SK-N-MC (cell line): Measurements from ENCODE around the gene PTGIS.

Source experiments
- DNase-seq: peaks from one replicate; pipeline ENCODE4 v3.0.0-alpha.2; 2011; ENCODE audit warnings: low read depth, low spot score
- H3K27ac ChIP-seq: fragments of 200-600 bp; sonication (generic); 2 replicates; pipeline ENCODE4 v1.5.1; 2016; ENCODE audit warnings: mixed run types
- H3K36me3 ChIP-seq: fragments of 200-600 bp; sonication (generic); 2 replicates; pipeline ENCODE4 v1.6.1; 2017; ENCODE audit warnings: antibody characterized with exemption, low read length, mixed read lengths; ENCODE audit not compliant: insufficient read depth
- H3K4me3 ChIP-seq: fragments of 200-600 bp; sonication (generic); 2 replicates; pipeline ENCODE4 v1.5.1; 2016
- H3K9ac ChIP-seq: fragments of 200-600 bp; sonication (generic); 2 replicates; pipeline ENCODE4 v1.8.0; 2017; ENCODE audit warnings: mixed run types, mixed read lengths; ENCODE audit not compliant: insufficient read length
- H3K9me3 ChIP-seq: fragments of 200-600 bp; sonication (generic); 2 replicates; pipeline ENCODE4 v1.6.1; 2017; ENCODE audit warnings: low read depth, mild to moderate bottlenecking, antibody characterized with exemption, low read length, moderate library complexity, mixed read lengths
- EZH2 ChIP-seq: fragments of 200-600 bp; sonication (generic); IDR thresholded peaks from one replicate; pipeline ENCODE4 v1.6.1; 2017; ENCODE audit warnings: antibody characterized with exemption
- FOXP2 ChIP-seq: optimal IDR thresholded peaks from 2 replicates; pipeline ENCODE3; 2011; ENCODE audit warnings: mild to moderate bottlenecking, moderate library complexity; ENCODE audit not compliant: insufficient read depth; ENCODE audit errors: extremely low read length, control extremely low read depth
- POLR2AphosphoS5 ChIP-seq: IDR thresholded peaks from 2 replicates; pipeline ENCODE4 v1.6.1; 2012; ENCODE audit warnings: mild to moderate bottlenecking, low read depth, low read length, borderline replicate concordance

The PTGIS gene

DNA sequence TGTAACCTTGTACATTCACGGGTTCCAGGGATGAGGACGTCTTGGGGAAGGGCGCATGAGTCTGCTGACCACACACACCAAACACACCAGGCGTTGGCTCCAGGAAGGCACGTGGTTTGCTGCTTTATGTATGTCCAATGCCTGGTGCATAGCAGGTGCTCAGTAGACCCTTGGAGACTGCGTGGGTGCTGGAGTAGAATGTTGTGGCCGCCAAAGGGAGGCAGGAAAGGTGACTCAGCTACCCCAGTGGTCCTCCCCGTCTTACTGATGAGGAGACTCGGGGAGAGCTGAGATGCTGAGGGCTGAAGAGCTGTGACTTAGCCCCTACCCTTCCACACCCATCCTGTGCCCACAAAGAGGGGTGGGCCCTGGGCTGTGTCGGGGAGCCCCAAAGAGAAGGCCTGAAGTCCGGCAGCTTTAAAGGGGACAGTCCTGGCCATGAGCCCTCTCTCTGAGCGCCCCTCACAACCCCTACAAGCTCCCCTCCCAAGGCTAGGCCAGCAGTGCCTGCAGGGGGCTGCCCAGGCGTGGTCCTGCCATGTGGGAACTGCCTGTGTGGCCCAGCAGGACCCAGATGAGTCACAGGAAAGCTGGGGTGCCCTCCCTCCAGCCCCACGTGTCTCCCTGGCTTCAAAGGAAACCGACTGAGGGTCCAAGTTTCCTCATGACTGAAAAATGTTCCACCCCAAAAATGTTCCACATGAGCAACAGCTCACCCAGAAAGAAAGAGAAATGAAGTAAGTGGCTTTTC, 28.0 kb upstream of the PTGIS start:
- no peak overlapping the region for H3K27ac ChIP-seq
- no peak overlapping the region for H3K9ac ChIP-seq
- no peak for TF ChIP-seq EZH2
- TF ChIP-seq POLR2AphosphoS5, result no peak
- TF ChIP-seq FOXP2, result no peak
- DNase-seq, result no peak
- H3K4me3 ChIP-seq, result no peak overlapping the region
- H3K9me3 ChIP-seq, result no peaks in the 10 kb centered on the region
- no peaks in the 10 kb centered on the region for H3K36me3 ChIP-seq

DNA sequence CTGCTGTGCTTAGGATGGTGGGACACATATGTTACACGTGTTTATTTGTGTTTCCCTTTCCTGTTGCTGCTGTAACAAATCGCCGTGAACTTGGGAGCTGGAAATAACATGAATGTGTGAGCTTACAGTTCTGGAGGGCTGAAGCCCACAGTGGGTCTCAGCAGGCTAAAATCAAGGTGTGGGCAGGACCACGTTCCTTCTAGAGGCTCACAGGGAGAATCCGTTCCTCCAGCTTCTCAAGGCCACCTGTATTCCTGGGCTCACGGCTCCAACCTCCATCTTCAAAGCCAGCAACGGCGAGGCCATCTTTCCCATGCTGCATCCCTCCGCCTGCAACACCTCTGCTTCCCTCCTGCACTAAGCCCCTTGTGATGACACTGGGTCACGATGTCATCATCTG, 27.4 kb upstream of the PTGIS start:
- no peak overlapping the region for H3K27ac ChIP-seq
- TF ChIP-seq EZH2, result no peak
- no peak for TF ChIP-seq FOXP2
- no peak overlapping the region for H3K9ac ChIP-seq
- DNase-seq, result no peak
- no peak overlapping the region for H3K4me3 ChIP-seq
- H3K36me3 ChIP-seq, result no peaks in the 10 kb centered on the region
- no peaks in the 10 kb centered on the region for H3K9me3 ChIP-seq

DNA sequence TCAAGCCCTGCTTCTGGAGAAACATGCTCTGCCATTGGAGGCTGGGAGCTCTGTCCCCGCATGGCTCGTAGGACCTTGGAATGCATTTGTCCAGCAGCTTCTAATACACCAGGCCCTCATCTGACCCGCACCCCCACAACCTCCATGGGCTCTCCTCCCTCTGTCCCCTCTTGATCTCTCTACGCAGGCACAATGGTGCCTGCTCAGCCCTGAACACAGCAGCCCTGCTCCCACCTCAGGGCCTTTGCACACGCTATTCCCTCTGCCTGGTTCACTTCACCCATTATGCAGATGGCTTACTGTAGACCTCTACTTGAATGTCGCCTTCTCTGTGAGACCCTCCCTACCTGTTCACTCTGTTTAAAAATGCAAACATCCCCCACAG, 27.0 kb upstream of the PTGIS start:
- H3K27ac ChIP-seq, result no peak overlapping the region
- no peaks in the 10 kb centered on the region for H3K9me3 ChIP-seq
- H3K4me3 ChIP-seq, result no peak overlapping the region
- TF ChIP-seq POLR2AphosphoS5 (no peak), EZH2 (no peak), FOXP2 (no peak)
- no peak for DNase-seq
- no peaks in the 10 kb centered on the region for H3K36me3 ChIP-seq
- H3K9ac ChIP-seq, result no peak overlapping the region

DNA sequence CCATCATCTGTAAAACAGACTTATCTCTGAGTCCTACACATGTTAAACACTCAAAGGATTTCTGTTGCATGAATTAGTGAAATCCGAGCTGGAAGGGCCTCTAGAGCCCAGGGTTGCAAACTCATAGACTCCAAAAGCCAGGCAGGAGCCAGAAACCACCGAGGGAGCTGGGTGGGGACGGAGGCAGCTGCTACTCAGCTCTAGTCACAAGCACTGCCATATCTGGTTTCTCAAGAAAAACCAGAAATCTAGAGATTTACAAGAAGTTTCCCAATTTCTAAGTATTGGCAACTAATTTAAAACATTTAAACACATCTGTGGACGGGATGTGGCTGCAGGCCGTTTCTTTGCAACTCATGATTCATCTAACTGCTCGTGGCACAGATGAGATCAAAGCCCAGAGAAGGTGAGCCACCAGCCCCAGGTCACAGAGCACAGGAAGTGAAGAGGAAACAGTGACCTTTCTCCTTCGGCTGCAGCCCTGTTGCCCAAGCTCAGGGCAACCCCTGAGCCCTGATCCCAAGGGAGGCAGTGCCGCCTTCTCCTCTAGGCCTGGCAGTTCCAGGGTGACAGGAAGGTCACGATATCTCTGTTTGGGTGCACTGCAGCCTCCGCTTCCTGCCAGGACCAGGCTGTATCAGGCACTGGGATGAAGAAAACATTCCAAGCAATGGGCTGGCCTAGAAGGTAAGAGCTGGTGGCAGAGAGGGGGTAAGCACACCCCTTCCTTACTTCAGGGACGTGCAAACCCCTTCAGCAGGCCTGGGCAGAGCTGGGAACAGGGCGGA, 26.4 kb upstream of the PTGIS start:
- Histone ChIP-seq H3K4me3 (no peak overlapping the region), H3K9ac (no peak overlapping the region), H3K9me3 (no peaks in the 10 kb centered on the region), H3K27ac (no peak overlapping the region), H3K36me3 (no peaks in the 10 kb centered on the region)
- no peak for TF ChIP-seq POLR2AphosphoS5
- TF ChIP-seq FOXP2, result no peak
- no peak for TF ChIP-seq EZH2
- no peak for DNase-seq

DNA sequence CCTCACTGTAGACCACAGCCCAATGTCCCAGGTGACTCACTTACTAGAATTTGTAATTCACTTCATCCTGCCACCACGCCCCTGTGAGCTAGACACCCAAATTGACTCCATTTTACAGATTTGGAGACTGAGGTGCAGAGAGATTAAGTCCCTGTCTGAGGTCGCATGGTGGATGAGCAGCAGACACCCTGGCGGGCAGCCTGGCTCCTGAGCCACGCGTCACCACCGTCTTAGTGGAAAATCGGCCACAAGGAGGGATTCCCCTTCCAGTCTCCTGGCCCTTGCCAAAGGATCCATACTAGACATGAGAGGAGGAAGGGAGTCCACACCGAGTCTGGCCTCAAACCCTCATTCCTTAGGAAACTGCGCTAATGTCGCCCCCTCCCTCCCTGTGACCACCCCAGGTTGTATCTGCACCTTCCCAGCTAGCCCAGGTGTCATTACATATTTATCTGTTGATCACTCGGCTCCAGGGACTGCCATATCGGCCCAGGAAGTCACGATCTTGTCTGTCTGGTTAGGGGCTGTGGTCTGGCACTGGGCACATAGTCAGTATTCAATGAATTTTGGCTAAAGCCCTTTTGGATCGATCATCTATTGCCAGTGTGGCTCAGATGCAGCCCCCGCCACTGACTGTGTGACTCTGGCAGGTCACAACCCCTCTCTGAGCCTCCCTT, 25.7 kb upstream of the PTGIS start:
- no peak for DNase-seq
- Histone ChIP-seq H3K9ac (no peak overlapping the region), H3K4me3 (no peak overlapping the region), H3K36me3 (no peaks in the 10 kb centered on the region), H3K9me3 (no peaks in the 10 kb centered on the region), H3K27ac (no peak overlapping the region)
- TF ChIP-seq FOXP2 (no peak), EZH2 (no peak), POLR2AphosphoS5 (no peak)

DNA sequence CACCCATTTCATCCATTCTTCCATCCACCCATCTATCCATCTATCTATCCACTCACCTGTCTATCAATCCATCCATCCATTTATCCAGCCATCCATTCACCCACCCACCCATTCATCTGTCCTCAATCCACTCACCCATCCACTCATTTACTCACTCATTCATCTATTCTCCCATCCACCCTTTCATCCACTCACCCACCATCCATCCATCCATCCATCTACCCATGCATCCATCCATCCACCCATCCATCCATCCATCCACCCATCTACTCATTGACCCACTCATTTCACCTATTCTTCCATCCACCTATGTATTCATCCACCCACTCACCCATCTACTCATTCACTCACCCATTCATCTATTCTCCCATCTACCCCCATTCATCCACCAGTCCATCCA, 24.2 kb upstream of the PTGIS start:
- no peak for TF ChIP-seq POLR2AphosphoS5
- Histone ChIP-seq H3K27ac (no peak overlapping the region), H3K9me3 (no peaks in the 10 kb centered on the region), H3K4me3 (no peak overlapping the region), H3K36me3 (no peaks in the 10 kb centered on the region), H3K9ac (no peak overlapping the region)
- no peak for DNase-seq

DNA sequence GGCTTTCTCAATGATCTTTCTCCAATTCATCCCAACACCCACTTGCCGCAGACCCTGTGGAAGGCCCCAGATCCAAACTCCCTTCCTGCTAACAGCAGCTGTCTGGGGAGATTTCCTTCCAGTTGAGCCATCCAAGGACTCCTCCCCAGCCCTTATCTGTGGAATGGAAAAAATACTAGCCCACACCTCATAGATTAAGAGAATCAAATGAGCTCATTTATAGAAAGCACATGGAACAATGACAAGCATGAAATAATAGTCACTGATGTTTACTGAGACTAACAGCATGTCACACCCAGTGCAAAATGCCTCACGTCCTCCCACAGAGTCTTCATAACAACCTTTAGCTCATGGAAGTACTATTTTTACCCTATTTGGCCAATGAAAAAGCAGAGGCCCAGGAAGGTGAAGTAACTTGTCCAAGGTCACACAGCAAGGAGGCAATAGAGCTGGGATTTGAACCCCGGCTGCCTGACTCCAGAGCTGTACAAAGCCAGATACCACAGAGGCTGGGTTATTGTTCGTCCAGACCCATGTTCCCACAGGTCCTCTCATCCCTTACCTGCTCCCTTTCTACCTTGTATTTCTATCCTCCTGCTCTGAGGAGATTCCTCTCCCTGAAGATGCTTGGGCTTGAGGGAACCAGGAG, 23.4 kb upstream of the PTGIS start:
- H3K36me3 ChIP-seq, result no peaks in the 10 kb centered on the region
- no peak for TF ChIP-seq POLR2AphosphoS5
- TF ChIP-seq FOXP2, result no peak
- no peak for TF ChIP-seq EZH2
- H3K27ac ChIP-seq, result no peak overlapping the region
- H3K9me3 ChIP-seq, result no peaks in the 10 kb centered on the region
- no peak for DNase-seq
- H3K4me3 ChIP-seq, result no peak overlapping the region
- H3K9ac ChIP-seq, result no peak overlapping the region
